Lower lobe of right lung (tissue), 2 donors: Measurements from ENCODE around the gene PIP5K1B. TPM values are rescaled to one million over a fixed set of nuclear protein-coding genes. Genes with fewer than 3 reads are reported as not detected.

Experiments used
- ATAC-seq, 2 donors: fragments of 200-7000 bp; cut with Tn5 transposase; one replicate each; pipeline ENCODE4 v1.9.1; 2020 to 2022; ENCODE audit warnings: mild to moderate bottlenecking in 2 of 2, moderate library complexity in 2 of 2
- DNase-seq: peaks from one replicate; pipeline ENCODE4 v3.0.0-alpha.2; 2020
- H3K27ac ChIP-seq: fragments of 200-600 bp; one replicate; pipeline ENCODE4 v1.8.0; 2022
- H3K27me3 ChIP-seq: fragments of 200-600 bp; one replicate; pipeline ENCODE4 v1.8.0; 2022; ENCODE audit warnings: low read depth
- H3K36me3 ChIP-seq: fragments of 200-600 bp; one replicate; pipeline ENCODE4 v1.8.0; 2022; ENCODE audit warnings: mild to moderate bottlenecking
- H3K4me1 ChIP-seq: fragments of 200-600 bp; one replicate; pipeline ENCODE4 v1.8.0; 2022
- H3K4me3 ChIP-seq: fragments of 200-600 bp; one replicate; pipeline ENCODE4 v1.8.0; 2022; ENCODE audit warnings: mild to moderate bottlenecking
- H3K9me3 ChIP-seq: fragments of 200-600 bp; one replicate; pipeline ENCODE4 v1.8.0; 2022
- CTCF ChIP-seq: fragments of 200-600 bp; IDR thresholded peaks from one replicate; pipeline ENCODE4 v1.8.0; 2022; ENCODE audit warnings: antibody characterized with exemption, mild to moderate bottlenecking
- intact Hi-C: fragments of 100-400 bp; cut with DNase I; formaldehyde crosslinking; loops from one replicate; pipeline ENCODE4 v1.11.0; 2022
- total RNA-seq: library from RNA; stranded (reverse); fragmentation: NEBNext Ultra II Directional; extraction: Animal tissue kit (Norgen Biotek cat#: 25700); gene quantifications from one replicate; pipeline ENCODE4 v1.2.1, GENCODE V29; 2021
- donor health status: DM: no; HTN: yes; CAD: no; lungs with severe emphysema.

Gene PIP5K1B
- total RNA-seq, 1 donor from 2014 or later, result 35.9 TPM

- no peak for DNase-seq
- no peak for ATAC-seq
- Histone ChIP-seq H3K4me3 (no peak overlapping the region), H3K36me3 (no peaks in the 10 kb centered on the region), H3K27me3 (no peaks in the 10 kb centered on the region), H3K9me3 (no peaks in the 10 kb centered on the region), H3K4me1 (peaks cover 31% of the 10 kb centered on the region), H3K27ac (no peak overlapping the region)
- intact Hi-C loops, result no loop called here
- TF ChIP-seq CTCF, result no peak
These were observed 190.9 kb downstream of the PIP5K1B start for GRCh38 chr9:68895741-68896478.

- no peak overlapping the region for H3K27ac ChIP-seq
- intact Hi-C loops, result no loop called here
- H3K9me3 ChIP-seq, result no peaks in the 10 kb centered on the region
- no peak for ATAC-seq
- H3K4me1 ChIP-seq, result peaks cover 31% of the 10 kb centered on the region
- H3K27me3 ChIP-seq, result no peaks in the 10 kb centered on the region
- no peak for TF ChIP-seq CTCF
- H3K36me3 ChIP-seq, result no peaks in the 10 kb centered on the region
- no peak for DNase-seq
- H3K4me3 ChIP-seq, result no peak overlapping the region
These were observed 191.4 kb downstream of the PIP5K1B start for GRCh38 chr9:68896486-68896885.

- Histone ChIP-seq H3K36me3 (no peaks in the 10 kb centered on the region), H3K27me3 (no peaks in the 10 kb centered on the region), H3K4me3 (no peak overlapping the region), H3K9me3 (no peaks in the 10 kb centered on the region), H3K27ac (no peak overlapping the region), H3K4me1 (peaks cover 31% of the 10 kb centered on the region)
- DNase-seq (no peak), ATAC-seq (no peak)
- TF ChIP-seq CTCF, result no peak
- intact Hi-C loops, result no loop called here
These were observed 192.6 kb downstream of the PIP5K1B start for GRCh38 chr9:68897577-68898145.

DNA sequence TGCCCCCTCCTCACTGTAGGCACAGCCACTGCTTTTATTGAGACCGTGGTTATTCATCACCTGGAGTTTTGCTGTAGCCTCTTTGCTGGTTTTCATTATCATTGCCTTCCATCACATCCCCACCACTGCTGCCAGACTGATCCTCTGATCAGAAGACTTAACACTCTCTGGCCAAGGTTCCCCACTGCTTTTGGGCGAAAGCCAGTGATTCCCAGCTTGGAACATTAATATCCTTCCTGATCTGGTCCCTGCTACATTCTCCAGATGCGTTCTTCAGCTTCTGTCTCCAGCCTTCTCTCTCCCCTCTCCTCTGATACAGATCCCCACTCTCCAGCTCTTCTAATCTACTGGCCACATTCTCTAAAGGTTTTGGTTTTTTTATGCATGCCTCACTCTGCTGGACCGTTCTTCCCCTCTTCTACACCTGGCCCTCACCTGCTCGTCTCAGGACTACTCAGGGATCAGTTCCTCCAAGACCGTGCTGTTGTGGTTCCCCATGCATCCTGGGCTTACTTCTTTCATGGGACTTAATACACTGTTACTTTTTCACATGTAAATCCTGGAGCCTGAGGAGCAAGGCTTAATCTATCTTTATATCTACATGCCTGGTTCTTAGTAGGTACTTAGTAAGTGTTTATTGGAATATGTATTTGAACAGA lies 193.9 kb downstream of the PIP5K1B start:
- intact Hi-C loops, result no loop called here
- H3K9me3 ChIP-seq, result no peaks in the 10 kb centered on the region
- H3K4me3 ChIP-seq, result no peak overlapping the region
- H3K27me3 ChIP-seq, result no peaks in the 10 kb centered on the region
- ATAC-seq (no peak), DNase-seq (no peak)
- H3K4me1 ChIP-seq, result peaks cover 31% of the 10 kb centered on the region
- H3K27ac ChIP-seq, result no peak overlapping the region
- TF ChIP-seq CTCF, result no peak
- no peaks in the 10 kb centered on the region for H3K36me3 ChIP-seq

- intact Hi-C loops, result no loop called here
- no peak for ATAC-seq
- H3K4me1 ChIP-seq, result no peaks in the 10 kb centered on the region
These were observed 199.4 kb downstream of the PIP5K1B start for GRCh38 chr9:68904454-68904853.

More at GRCh38 chr9:68904454-68904853, 199.4 kb downstream of the PIP5K1B start:
- H3K36me3 ChIP-seq, result no peaks in the 10 kb centered on the region
- no peak overlapping the region for H3K27ac ChIP-seq
- H3K4me3 ChIP-seq, result no peak overlapping the region
- H3K9me3 ChIP-seq, result no peaks in the 10 kb centered on the region
- H3K27me3 ChIP-seq, result no peaks in the 10 kb centered on the region
- no peak for DNase-seq
- no peak for TF ChIP-seq CTCF
